Right lobe of liver (tissue), 4 donors: ENCODE data around the gene PCSK9.

Experiments
- POLR2A ChIP-seq: fragments of 450-650 bp; IDR thresholded peaks from one replicate; pipeline ENCODE4 v1.6.1; 2017; ENCODE audit warnings: antibody characterized with exemption, mild to moderate bottlenecking
- TF ChIP-seq, protein P1 (sequence below), 4 donors: fragments of 200-600 bp in 3 of 4; fragments of 450-650 bp in 1 of 4; IDR thresholded peaks; one replicate each; pipeline versions ENCODE4 v1.5.1 to v1.8.0; 2016 to 2022; ENCODE audit warnings: antibody characterized with exemption in 4 of 4, mild to moderate bottlenecking in 2 of 4
- donor health status: DM: no; HTN: no; CAD: no.
- donor health status: DM: no; HTN: no; CAD: no.
- donor health status: DM: no; HTN: yes; CAD: no.

DNA sequence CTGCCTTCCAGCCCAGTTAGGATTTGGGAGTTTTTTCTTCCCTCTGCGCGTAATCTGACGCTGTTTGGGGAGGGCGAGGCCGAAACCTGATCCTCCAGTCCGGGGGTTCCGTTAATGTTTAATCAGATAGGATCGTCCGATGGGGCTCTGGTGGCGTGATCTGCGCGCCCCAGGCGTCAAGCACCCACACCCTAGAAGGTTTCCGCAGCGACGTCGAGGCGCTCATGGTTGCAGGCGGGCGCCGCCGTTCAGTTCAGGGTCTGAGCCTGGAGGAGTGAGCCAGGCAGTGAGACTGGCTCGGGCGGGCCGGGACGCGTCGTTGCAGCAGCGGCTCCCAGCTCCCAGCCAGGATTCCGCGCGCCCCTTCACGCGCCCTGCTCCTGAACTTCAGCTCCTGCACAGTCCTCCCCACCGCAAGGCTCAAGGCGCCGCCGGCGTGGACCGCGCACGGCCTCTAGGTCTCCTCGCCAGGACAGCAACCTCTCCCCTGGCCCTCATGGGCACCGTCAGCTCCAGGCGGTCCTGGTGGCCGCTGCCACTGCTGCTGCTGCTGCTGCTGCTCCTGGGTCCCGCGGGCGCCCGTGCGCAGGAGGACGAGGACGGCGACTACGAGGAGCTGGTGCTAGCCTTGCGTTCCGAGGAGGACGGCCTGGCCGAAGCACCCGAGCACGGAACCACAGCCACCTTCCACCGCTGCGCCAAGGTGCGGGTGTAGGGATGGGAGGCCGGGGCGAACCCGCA, at the start of gene PCSK9:
- TF ChIP-seq, protein P1, sequence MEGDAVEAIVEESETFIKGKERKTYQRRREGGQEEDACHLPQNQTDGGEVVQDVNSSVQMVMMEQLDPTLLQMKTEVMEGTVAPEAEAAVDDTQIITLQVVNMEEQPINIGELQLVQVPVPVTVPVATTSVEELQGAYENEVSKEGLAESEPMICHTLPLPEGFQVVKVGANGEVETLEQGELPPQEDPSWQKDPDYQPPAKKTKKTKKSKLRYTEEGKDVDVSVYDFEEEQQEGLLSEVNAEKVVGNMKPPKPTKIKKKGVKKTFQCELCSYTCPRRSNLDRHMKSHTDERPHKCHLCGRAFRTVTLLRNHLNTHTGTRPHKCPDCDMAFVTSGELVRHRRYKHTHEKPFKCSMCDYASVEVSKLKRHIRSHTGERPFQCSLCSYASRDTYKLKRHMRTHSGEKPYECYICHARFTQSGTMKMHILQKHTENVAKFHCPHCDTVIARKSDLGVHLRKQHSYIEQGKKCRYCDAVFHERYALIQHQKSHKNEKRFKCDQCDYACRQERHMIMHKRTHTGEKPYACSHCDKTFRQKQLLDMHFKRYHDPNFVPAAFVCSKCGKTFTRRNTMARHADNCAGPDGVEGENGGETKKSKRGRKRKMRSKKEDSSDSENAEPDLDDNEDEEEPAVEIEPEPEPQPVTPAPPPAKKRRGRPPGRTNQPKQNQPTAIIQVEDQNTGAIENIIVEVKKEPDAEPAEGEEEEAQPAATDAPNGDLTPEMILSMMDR (IDR thresholded peaks at IDR 0.05): no peak
- peak; percentile 81 for TF ChIP-seq POLR2A
